Left lung (tissue), 10 donors: ENCODE data around the gene RRP12. TPM values are rescaled to one million over a fixed set of nuclear protein-coding genes. Genes with fewer than 3 reads are reported as not detected.

ENCODE experiments used
- ATAC-seq: fragments of 200-7000 bp; cut with Tn5 transposase; one replicate; pipeline ENCODE4 v1.9.1; 2020; ENCODE audit warnings: moderate library complexity
- DNase-seq, 4 donors: peaks; one replicate each; pipeline ENCODE4 v3.0.0-alpha.2; 2013 to 2020
- H3K27ac ChIP-seq, 2 donors: fragments of 200-600 bp; sonication (generic) in 1 of 2; one replicate each; pipeline versions ENCODE4 v1.5.0 to v1.8.0; 2020 to 2021
- H3K27me3 ChIP-seq, 2 donors: fragments of 200-600 bp; sonication (generic) in 1 of 2; one replicate each; pipeline versions ENCODE4 v1.5.0 to v1.8.0; 2020 to 2021
- H3K36me3 ChIP-seq, 2 donors: fragments of 200-600 bp; sonication (generic) in 1 of 2; one replicate each; pipeline versions ENCODE4 v1.5.0 to v1.8.0; 2020 to 2021
- H3K4me1 ChIP-seq, 2 donors: fragments of 200-600 bp; one replicate each; pipeline ENCODE4 v1.8.0; 2021
- H3K4me3 ChIP-seq, 2 donors: fragments of 200-600 bp; sonication (generic) in 1 of 2; one replicate each; pipeline versions ENCODE4 v1.5.0 to v1.8.0; 2020 to 2021; ENCODE audit warnings: mild to moderate bottlenecking in 1 of 2
- H3K9me3 ChIP-seq, 2 donors: fragments of 200-600 bp; sonication (generic) in 1 of 2; one replicate each; pipeline versions ENCODE4 v1.5.0 to v1.8.0; 2020 to 2021
- CTCF ChIP-seq, 2 donors: fragments of 200-600 bp; sonication (generic) in 1 of 2; IDR thresholded peaks; one replicate each; pipeline versions ENCODE4 v1.5.0 to v1.8.0; 2021; ENCODE audit warnings: antibody characterized with exemption in 2 of 2
- intact Hi-C, 2 donors: fragments of 100-400 bp; cut with DNase I; formaldehyde crosslinking; loops; one replicate each; pipeline versions ENCODE4 v1.11.2 to v1.14.2; 2022
- polyA plus RNA-seq, 6 donors: library from polyadenylated mRNA; unstranded; fragments of 120-200 nt; gene quantifications; one replicate each; pipeline ENCODE4 v1.2.1, GENCODE V29; 2013; ENCODE audit not compliant: insufficient read length in 6 of 6
- total RNA-seq, 2 donors: library from RNA; stranded (reverse); fragmentation: NEBNext Ultra II Directional; extraction: Animal tissue kit (Norgen Biotek cat#: 25700); gene quantifications; one replicate each; pipeline ENCODE4 v1.2.1, GENCODE V29; 2021
- donor health status: DM: no; HTN: yes; CAD: no.
- donor health status: DM: no; HTN: no; CAD: no.

The RRP12 gene
- total and polyA plus RNA-seq, 8 donors, result 21.2 to 40.4 (median 24.8) TPM

- no peaks in the 10 kb centered on the region for H3K27me3 ChIP-seq
- no peak for DNase-seq
- H3K9me3 ChIP-seq, result no peaks in the 10 kb centered on the region
- no peak overlapping the region for H3K27ac ChIP-seq
- H3K4me3 ChIP-seq, result no peak overlapping the region
- peaks cover 0 to 2% of the 10 kb centered on the region in 2 donors for H3K36me3 ChIP-seq
- ATAC-seq, result no peak
- intact Hi-C loops, result no loop called here
- peaks cover 3 to 66% of the 10 kb centered on the region in 2 donors for H3K4me1 ChIP-seq
- TF ChIP-seq CTCF (IDR thresholded peaks at IDR 0.05), result no peak
These were observed 2.9 kb upstream of the RRP12 start for GRCh38 chr10:97404044-97404443.

GRCh38 chr10:97401455-97401919 is 347 bp upstream of the RRP12 start:
- peak overlapping the region; percentile 72 to 86 for H3K4me3 ChIP-seq
- intact Hi-C loops, result no loop called here
- H3K27me3 ChIP-seq, result no peaks in the 10 kb centered on the region
- DNase-seq, result no peak
- no peak for TF ChIP-seq CTCF (IDR thresholded peaks at IDR 0.05)
- no peak for ATAC-seq
- H3K36me3 ChIP-seq, result peaks cover 0 to 23% of the 10 kb centered on the region in 2 donors
- H3K27ac ChIP-seq, result peak overlapping the region; percentile 78 to 91
- H3K4me1 ChIP-seq, result peaks cover 3 to 45% of the 10 kb centered on the region in 2 donors
- H3K9me3 ChIP-seq, result no peaks in the 10 kb centered on the region

- ATAC-seq, result peak; percentile 59
- intact Hi-C loops, result no loop called here
- peaks cover 3 to 32% of the 10 kb centered on the region in 2 donors for H3K4me1 ChIP-seq
- H3K36me3 ChIP-seq, result peaks cover 0 to 38% of the 10 kb centered on the region in 2 donors
- H3K27ac ChIP-seq, result peak overlapping the region in 1 of 2 donors; percentile 91
- no peaks in the 10 kb centered on the region for H3K27me3 ChIP-seq
- no peaks in the 10 kb centered on the region for H3K9me3 ChIP-seq
- H3K4me3 ChIP-seq, result peak overlapping the region; percentile 72 to 86
- no peak for TF ChIP-seq CTCF (IDR thresholded peaks at IDR 0.05)
- peak in 2 of 4 donors; percentile 7 to 33 for DNase-seq
These were observed 1.1 kb downstream of the RRP12 start for GRCh38 chr10:97399843-97400545.

- Histone ChIP-seq H3K27me3 (no peaks in the 10 kb centered on the region), H3K36me3 (peaks cover 0 to 77% of the 10 kb centered on the region in 2 donors), H3K9me3 (no peaks in the 10 kb centered on the region), H3K4me1 (peaks cover 3 to 23% of the 10 kb centered on the region in 2 donors), H3K4me3 (no peak overlapping the region), H3K27ac (no peak overlapping the region)
- intact Hi-C loops, result no loop called here
- TF ChIP-seq CTCF (IDR thresholded peaks at IDR 0.05), result no peak
- no peak for ATAC-seq
- no peak for DNase-seq
These were observed 5.1 kb downstream of the RRP12 start for GRCh38 chr10:97396056-97396455.

- TF ChIP-seq CTCF (IDR thresholded peaks at IDR 0.05), result no peak
- ATAC-seq, result no peak
These were observed 8.0 kb downstream of the RRP12 start for GRCh38 chr10:97393034-97393573.

More at GRCh38 chr10:97393034-97393573, 8.0 kb downstream of the RRP12 start:
- Histone ChIP-seq H3K27ac (no peak overlapping the region), H3K36me3 (peaks cover 0 to 96% of the 10 kb centered on the region in 2 donors), H3K27me3 (no peaks in the 10 kb centered on the region), H3K4me1 (no peaks in the 10 kb centered on the region), H3K4me3 (no peak overlapping the region), H3K9me3 (no peaks in the 10 kb centered on the region)
- DNase-seq, result no peak
- intact Hi-C loops, result no loop called here
